Renal pelvis (tissue), 4 donors: ENCODE measurements around the gene ERCC6L. TPM values are rescaled to one million over a fixed set of nuclear protein-coding genes. Genes with fewer than 3 reads are reported as not detected.
"Not testable (repeated sequence)": the region's sequence is repeated elsewhere in the genome, so short reads cannot be mapped to it uniquely, and the experiment has no call there.

Experiments
- DNase-seq: peaks from one replicate; pipeline ENCODE4 v3.0.0-alpha.2; 2013
- polyA plus RNA-seq, 3 donors: library from polyadenylated mRNA; unstranded; fragments of 120-200 nt; gene quantifications; one replicate each; pipeline ENCODE4 v1.2.1, GENCODE V29; 2013; ENCODE audit not compliant: insufficient read length in 3 of 3

The ERCC6L gene
- polyA plus RNA-seq, 3 donors: 4.0 to 4.6 (median 4.3) TPM

DNA sequence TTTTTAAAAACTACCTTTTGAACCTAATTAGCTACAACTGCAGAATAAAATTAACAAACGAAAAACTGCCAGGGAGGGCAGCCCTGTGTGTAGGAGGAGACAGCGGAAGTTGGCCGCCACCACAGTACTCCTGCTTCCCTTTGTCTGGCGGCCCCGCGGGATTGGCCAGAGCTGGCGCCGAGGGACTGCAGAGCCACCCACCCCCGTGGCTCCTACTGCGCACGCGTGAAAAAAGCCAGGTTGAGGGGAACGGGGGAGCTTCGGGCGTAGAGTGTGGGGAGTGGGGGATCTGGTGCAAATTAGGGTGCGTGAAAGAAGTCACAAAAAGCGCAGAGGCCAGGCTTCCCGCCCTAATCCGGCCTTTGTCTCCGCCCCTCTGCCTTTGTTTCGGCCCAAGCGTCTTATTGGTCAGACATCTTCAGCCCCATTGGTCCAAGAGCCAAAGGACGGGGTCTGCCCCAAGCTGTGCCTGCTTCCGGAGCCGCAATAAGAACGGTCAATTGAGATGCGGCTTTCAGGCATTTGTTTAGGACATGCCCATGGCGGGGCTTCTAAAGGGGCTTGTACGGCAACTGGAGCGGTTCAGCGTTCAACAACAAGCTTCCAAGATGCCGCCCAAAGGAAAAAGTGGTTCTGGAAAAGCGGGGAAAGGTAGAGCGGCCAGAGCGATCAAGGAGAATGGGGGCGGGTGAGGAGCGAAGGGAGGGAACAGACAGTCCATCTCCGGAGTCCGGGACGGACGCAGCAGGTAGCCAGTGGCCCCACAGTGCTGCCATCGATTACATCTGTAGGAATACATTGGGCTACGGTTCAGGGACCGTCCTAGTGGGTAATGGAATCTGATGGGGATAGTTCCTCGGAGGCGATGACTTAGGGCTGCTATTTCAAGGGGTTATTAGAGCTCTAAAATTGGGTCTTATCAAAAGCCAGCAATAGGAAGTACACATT lies 57.4 kb downstream of the ERCC6L start, which contains the start of gene PIN4:
Gene PIN4, plus strand, starts transcription at position 580 of the 948 bp plus-strand sequence. Its CDS starts 29 bp downstream, at position 609.
- DNase-seq: peak; percentile 97

DNA sequence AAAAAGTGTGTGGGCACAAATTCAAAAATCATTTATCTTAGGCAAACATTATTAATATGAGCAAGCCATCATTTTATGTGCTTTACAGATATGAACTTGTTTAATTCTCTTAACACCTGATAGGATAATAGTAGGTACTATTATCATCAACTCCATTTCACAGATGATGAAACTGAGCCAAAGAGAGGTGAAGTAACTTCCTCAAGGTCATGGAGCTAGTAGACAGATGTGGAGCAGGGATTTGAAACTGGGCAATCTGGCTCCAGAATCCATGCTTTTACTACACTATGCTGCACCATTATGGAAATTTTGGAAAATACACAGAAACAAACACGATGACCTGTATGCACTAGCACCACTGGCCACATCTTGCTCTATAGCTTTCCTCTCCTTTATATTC lies 58.3 kb downstream of the ERCC6L start:
- no peak for DNase-seq

DNA sequence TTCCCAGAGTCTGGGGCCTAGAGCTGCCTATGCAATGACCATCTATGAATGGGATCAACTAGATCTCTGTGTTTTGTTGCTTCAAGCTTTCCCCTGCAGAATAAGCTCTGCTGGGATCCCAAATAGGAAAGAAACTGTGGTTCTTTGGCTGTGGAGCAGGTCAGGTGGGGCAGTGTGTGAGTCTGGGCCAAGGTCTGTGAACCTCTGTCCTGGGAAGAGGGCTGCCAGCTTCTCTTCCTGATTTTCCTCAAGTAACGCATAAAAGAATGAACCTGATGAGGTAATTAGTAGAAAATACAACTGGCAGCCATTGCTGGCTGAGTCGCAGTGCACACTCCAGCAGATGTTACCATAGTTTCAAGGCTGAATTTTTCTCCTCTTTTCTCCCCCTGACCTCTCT lies 61.8 kb downstream of the ERCC6L start:
- DNase-seq: no peak

DNA sequence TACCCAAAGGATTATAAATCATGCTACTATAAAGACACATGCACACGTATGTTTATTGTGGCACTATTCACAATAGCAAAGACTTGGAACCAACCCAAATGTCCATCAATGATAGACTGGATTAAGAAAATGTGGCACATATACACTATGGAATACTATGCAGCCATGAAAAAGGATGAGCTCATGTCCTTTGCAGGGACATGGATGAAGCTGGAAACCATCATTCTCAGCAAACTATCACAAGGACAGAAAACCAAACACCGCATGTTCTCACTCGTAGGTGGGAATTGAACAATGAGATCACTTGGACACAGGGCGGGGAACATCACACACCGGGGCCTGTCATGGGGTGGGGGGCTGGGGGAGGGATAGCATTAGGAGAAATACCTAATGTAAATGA lies 62.5 kb downstream of the ERCC6L start:
- not testable (repeated sequence) for DNase-seq

DNA sequence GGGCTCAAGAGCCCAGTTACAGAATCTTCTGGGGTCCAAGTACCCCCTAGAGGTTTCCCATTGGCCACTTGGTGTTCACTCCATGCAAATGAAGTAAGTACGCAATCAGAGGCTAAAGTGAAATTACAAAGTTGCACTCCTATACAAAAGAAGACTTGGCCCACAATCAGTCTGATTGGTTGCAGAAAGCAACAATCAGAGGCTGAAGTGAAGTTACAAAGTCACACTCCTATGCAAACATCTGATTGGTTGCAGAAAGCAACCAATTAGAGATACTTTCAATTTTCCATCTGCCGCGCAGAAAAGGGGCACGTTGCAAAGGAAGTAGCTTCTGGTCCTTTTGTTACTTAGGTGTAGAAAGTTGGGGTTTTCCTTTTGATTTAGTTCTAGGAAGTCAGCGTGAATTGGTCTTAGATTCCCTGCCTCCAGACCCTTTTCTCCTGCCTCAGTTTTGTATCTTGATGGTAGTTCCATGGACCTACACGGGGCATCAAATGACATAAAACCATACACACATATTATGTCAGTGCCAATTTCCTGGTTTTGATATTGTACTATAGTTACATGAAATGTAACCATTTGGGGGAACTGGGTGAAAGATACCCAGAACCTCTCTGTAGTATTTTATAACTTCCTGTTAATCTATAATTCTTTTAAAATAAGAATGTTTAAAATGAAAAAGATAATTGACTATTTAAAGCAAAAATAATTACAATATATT lies 69.7 kb downstream of the ERCC6L start:
- DNase-seq: no peak

DNA sequence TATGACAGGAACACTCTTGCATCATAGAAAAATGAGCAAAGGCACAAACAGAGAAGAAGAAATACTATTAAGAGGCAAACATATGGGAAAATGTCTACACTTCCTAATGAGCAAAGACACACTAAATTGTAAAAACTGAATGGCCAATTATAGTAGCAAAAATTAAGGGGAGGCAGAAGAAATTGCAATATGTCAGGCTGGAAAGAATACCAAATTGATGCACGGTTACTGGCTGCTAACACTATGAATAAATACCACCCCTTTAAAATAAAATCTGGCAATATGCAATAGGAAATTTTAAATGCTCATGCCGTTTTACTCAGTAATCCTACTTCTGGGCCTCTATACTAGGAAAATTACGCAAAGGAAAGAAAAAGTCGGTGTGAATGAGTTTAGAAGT lies 73.3 kb downstream of the ERCC6L start:
- no peak for DNase-seq

DNA sequence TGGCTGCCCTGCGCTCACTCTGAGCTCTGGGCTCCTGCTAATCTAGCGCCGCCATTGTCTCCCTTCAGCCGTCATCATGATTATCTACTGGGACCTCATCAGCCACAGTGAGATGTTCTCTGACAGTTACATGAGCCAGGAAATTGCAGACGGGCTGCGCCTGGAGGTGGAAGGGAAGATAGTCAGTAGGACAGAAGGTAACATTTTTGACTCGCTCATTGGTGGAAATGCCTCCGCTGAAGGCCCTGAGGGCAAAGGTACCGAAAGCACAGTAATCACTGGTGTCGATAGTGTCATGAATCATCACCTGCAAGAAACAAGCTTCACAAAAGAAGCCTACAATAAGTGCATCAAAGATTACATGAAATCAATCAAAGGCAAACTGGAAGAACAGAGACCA lies 79.1 kb downstream of the ERCC6L start:
- DNase-seq: no peak

DNA sequence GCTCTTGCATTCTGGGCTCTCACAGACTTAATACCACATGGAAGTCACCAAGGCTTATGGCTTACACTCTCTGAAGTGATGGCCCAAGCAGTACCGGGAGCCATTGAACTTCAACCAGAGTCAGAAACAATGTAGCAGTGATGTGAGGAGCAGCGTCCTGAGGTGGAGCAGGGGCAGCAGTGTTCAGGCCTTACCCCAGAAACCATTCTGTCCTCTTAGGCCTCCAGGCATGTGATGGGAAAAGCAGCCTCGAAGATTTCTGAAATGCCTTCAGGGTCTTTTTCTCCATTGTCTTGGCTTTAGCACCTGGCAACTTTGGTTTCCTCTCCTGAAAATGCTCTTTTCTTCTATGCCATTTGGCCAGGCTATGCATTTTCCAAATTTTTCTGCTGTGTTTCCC lies 80.1 kb downstream of the ERCC6L start:
- DNase-seq: no peak

Other genes starting within 250 kb of the ERCC6L start
- gene RTL5, start 107.1 kb downstream of the ERCC6L start, polyA plus RNA-seq: 10 to 100 TPM; 22.9 to 24.8 (median 23.5) TPM
- gene PIN4, start 57.3 kb downstream of the ERCC6L start, polyA plus RNA-seq: 10 to 100 TPM; 47.6 to 63.0 (median 50.1) TPM
- 1,000 to 10,000 TPM; 1,347 to 2,254 (median 1,664) TPM for gene RPS4X, start 38.2 kb upstream of the ERCC6L start, polyA plus RNA-seq
- gene CITED1, start 66.9 kb upstream of the ERCC6L start, polyA plus RNA-seq: 10 to 100 TPM in 2 of 3 donors, 1 to 10 TPM in 1; 4.2 to 17.3 (median 13.3) TPM